GM18951 (cell line): ENCODE results near the gene RFTN1.

Experiments used
- POLR2A ChIP-seq: IDR thresholded peaks from 4 replicates; pipeline ENCODE4 v1.6.1; 2011; ENCODE audit warnings: mild to moderate bottlenecking; ENCODE audit not compliant: insufficient read length, insufficient read depth; ENCODE audit errors: extremely low read depth
- in situ Hi-C: fragments of 300-500 bp; cut with MboI; formaldehyde crosslinking; loops from one replicate; pipeline ENCODE4 v1.12.0; 2022; ENCODE audit warnings: low sequenced_read_pairs, mixed read lengths, inconsistent platforms; ENCODE audit not compliant: unreplicated experiment

Gene RFTN1

DNA sequence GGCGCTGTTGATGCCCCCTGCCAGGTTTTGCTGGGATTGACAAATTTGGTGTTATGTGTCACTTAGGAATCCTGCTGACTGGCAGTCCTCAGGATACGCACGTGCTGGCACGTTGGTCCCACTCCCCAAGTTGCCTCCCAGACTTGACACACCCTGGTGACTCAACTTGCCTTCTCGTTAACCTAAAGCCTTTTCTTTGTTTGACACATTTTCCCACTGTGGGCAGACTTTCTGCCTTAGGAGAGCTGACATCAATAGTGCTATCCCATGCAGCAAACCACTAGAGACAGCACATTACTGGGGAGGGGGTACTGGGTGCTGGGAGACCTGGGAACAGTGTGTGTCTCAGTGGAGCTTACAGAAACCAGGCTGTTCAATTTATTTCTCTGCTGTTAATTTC lies 144.2 kb downstream of the RFTN1 start:
- in situ Hi-C loops = no loop called here
- TF ChIP-seq POLR2A = no peak

DNA sequence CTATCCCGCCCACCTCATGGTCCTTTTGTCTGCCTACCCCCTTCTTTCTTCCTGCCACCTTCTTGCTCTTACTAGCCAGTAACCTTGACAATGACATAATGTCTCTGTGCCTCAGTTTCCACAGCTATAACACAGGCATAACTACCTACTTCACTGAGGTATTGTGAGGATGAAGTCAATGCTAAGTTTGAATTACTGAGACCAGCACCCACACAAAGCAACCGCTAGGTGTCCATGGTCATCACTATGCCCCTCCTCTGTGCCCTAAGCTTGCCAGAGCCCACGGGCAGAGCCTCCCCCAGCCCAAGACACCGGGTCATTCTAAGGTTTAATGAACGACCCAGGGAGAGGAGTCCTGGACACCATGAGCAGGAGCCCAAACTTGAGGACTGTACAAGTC lies 146.9 kb downstream of the RFTN1 start:
- TF ChIP-seq POLR2A = no peak
- in situ Hi-C loops = no loop called here

DNA sequence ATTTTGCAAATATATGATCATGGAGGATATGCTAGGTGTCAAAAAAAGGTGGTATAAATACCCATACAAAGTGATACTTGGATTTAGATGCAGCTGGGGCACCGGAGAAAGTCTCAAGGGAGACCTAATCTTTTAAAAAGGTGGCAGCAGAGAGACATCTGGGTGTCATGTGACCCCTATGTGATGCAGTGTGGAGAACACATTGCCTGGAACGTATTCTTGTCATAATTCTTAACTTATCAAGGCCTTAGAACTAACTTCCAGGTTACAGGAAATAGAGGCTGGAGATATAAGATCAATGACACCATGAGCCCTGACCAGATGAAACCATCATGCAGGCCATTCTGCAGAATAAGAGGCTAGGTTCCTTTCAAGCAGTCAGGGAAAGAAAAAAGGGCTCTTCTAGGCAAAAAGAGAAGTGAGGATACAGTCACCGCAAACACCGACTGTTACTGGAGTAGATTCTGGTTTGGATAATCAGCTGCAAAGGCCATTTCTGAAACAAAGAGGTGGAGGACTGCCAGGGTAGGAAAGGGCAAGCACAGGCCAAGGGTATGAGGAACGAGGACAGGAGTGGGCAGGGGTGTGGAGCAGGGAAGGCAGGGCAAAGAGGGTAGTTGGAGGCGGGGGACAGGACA lies 147.9 kb downstream of the RFTN1 start:
- no peak for TF ChIP-seq POLR2A
- in situ Hi-C loops = no loop called here

DNA sequence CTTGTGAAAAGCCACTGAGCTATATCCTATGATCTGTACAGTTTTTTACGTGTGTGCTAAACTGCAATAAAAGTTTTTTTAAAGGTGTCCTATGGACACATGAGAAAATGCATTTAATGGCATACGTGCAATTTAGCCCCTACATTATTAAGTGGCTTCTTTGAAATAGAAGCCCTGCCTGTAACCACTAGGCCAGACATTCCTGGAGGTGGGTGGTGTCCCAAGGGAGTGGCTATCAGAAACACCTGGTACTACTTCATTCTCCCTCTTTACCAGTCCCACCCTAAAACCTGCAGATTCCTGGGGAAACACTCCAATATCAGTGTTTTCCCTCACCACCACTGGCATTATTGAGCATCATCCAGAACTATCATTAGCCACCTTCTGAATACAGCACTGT lies 148.5 kb downstream of the RFTN1 start:
- in situ Hi-C loops = no loop called here
- no peak for TF ChIP-seq POLR2A

DNA sequence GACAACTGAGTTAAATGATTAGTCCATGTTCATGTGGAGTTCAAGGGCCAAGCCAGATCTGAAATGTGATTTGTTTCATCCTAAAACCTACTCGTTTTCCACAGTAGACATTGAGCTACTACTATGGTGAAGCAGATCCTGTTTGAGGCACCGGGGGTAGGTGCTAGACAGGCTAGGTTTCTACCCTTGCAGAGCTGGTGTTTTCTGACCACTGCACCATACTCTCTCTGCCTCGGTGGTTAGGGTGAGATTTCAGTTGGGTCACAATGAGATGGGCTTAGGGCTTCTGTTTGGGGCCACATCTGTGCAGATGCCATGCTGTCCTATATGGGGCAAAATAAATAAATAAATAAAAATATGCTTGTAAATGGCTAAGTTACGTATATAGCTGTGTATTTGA lies 149.2 kb downstream of the RFTN1 start:
- TF ChIP-seq POLR2A = no peak
- in situ Hi-C loops = no loop called here

DNA sequence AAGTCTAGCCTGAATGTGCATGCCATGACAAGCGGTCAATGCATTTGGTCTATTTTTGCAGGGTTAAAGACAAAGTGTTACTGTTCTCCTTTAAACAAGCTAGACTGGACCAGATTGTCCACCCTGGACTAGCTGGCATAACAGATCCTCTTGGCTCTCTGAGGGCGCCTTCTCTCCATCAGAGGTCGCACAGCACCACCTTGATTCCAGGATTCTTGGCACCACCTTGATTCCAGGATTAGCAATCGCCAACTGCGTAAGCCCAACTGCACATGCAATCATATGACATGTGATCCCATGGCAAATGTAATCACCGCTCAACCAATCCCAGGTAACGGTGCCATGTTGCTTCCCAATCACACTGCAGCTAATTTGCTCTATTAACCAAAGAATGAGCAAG lies 149.9 kb downstream of the RFTN1 start:
- in situ Hi-C loops = no loop called here
- TF ChIP-seq POLR2A = no peak

DNA sequence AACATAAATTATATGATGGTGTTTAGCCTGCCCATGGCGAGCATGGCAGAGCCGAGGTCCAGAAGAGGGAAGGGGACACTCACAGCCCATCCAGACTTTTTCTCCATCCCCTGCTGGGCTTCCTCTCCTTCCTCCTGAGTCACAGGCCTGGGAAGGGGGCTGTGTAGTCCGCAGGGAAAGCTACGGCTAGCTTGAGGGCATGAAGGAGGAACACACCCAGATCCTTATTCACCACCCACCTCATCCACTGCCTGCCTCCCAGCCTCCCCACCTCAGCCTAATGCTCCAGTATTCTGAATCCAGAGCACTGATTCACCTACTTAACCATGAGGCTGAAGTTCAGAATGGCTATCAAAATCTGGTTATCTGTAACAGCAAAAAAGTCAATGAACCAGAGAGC lies 150.7 kb downstream of the RFTN1 start:
- no peak for TF ChIP-seq POLR2A
- in situ Hi-C loops = no loop called here

DNA sequence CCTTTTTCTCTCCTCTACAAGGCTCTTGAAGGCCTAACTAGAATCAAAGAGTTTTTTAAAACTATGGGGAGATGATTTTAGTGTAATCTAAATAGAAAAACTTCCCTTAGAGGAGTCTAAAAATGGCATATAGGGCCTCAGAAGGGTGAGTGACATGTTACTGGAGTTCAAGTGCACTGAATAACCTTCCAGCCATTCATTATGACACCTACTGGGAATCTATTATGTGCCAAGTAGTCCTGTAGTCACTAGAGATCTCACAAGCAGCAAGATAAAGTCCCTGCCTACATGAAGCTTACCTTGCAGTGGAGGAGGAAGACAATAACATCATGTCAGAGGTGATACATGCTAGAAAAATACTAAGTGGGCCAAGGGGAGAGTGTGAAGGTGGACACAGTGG lies 152.4 kb downstream of the RFTN1 start:
- in situ Hi-C loops = no loop called here
- TF ChIP-seq POLR2A = no peak

DNA sequence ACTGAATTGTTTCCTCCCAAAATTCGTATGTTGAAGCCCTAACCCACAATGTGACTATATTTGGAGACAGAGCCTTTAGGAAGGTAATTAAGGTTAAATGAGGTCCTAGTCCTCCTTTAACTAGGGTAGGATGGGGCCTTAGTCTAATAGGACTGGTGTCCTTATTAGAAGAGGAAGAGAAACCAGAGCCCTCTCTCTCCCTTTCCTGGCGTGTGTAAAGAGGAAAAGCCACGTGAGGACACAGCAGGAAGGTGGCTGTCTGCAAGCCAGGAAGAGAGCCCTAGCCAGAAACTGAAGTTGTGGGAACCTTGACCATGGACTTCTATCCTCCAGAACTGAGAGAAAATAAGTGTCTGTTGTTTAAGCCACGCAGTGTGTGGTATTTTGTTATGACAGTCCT lies 154.2 kb downstream of the RFTN1 start:
- in situ Hi-C loops = no loop called here
- no peak for TF ChIP-seq POLR2A

DNA sequence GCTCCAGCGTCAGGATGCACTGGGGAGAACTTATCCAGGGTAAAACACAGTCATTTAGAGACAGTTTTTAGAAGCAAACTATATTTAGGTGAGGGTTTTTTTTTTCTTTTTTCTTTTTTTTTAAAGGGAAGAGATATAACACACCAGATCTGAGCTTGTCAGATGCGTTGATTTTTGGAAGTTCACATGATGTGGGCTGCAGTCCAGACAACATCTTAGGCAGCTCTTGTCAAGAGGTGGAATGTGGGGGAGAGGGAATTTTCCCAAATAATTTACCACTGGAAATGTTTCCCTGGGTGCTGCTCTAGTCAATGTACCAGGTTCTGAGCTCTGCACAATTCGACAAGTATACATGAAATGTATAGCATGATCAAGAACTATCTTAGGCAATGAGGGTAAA lies 155.2 kb downstream of the RFTN1 start:
- TF ChIP-seq POLR2A = no peak
- in situ Hi-C loops = no loop called here

DNA sequence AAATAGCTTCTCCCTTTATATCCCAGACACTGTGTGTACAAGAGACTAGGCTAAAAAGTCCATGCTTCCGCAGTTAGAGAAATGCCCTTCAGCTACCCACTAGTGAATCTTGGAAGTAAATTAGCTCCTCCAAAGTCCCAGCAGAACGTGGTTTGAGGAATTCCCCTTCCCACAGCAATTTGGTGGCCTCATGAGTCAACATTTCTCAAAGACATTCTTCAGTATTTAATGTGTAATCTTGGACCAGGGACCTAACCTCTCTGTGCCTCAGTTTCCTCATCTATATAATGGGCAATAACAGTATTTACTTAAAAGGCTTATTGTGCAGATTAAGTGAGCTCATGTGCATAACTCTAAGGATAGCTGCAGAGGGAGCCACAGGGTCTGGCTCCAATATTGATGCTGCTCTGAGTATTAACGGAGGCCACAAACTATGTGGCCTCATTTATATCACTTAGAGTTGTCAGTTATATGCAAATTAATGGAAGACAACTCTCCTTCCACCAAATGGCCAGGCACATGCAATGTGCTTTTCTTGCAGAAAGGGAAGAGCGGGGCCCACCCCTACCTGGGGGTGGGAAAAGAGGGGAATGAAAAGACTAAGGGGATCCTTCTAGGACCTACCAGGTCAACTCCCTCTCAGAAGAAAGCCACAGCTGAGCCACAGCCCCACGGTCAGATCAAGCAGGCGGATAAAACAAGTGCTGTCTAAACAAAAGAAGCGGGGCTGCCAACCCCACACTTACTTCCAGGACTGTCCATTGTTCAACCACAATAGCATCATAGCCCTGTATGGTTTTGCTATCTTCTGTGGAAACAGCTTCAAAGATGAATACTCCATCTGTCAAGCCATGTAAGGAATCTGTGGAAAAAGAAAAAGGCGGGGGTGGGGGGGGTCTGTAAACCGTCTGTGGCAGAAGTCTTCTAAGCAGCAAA lies 156.0 kb downstream of the RFTN1 start:
- in situ Hi-C loops = no loop called here
- no peak for TF ChIP-seq POLR2A

DNA sequence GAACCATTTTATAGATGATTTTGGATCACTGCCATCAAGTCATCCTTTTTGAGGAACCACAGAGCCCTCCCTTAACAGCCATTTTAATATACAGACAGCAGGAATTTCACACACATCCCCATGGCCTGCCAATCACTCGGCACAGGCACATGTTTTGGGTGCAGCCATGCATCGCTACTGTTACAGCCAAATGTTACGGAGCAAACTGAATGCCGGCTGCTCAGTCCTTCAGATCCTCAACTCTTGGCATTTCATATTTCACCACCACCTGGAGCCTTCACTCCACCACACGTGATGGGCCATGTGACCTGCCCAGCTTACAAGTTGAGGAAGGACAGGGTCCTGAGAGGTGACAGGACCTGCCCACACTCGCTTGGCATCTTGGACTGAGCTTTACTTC lies 157.7 kb downstream of the RFTN1 start:
- TF ChIP-seq POLR2A = no peak
- in situ Hi-C loops = no loop called here

DNA sequence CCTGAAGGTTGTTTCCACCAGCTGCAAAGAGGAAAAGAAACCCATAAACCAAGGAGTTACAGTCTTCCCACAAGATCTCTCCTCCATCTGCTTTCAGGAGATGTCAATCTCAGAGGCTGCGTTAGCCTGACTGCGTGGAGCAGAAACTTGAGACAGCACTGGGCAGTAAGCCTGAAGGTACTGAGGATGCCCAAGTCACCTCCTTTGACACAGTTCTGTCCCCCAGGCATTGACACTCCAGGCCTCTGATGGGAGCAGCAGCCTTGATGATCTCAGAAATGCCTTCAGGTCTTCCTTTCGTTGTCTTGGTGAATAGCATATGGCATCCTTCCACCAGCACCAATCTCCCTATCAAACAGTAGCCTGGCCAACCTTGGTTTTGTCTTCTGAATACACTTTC lies 159.2 kb downstream of the RFTN1 start:
- in situ Hi-C loops = no loop called here
- no peak for TF ChIP-seq POLR2A

DNA sequence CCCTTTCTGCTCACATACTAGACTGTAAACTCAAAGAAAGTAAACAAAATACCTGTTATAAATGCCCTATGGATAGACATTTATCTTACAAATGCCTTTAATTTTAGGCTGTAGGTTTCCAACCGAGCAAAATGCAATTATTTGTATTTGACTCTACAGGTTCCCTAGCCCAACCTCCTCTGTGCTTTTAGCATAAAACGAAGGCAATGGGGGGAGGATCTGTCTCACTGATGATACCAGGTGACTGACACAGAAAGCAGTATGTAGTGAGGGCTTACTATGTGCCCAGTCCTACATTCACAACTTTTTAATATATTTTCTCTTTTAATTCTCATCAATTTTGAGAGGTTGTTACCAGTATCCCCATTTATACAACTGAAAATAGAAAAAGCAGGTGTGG lies 161.1 kb downstream of the RFTN1 start:
- TF ChIP-seq POLR2A = no peak
- in situ Hi-C loops = no loop called here

DNA sequence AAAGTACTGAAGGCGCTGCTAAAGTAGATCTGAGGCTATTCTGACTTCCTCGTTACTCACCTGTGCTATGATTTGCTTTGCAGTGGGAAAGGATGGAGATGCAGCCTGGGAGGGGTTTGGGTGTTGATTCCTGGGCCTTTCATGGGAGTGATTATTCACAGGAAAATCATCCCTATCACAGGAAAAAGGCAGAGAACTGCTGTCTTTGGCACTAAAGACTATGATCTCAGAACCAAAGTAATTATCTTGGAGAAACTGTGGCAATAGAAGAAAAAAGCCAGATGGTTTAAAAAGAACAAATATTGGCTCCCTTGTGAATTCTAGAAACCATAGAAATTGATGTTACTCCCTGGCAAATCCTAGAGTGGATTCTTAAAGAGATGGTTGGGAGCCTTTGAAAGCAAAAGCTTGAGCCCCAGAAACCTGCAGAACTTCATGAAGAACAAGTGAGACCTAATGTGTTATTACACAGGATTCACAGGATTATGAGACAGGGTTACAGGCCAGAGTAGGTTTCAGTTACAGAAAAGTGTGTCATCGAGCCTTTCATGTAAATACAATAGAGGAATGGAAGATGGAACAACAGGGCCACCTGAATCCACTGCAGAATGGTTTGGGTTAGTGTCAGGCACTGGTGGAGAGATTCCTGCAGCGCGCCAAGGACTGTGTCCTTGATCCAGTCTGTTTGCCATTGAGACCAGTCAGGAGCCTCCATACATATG lies 162.7 kb downstream of the RFTN1 start:
- no peak for TF ChIP-seq POLR2A
- in situ Hi-C loops = no loop called here
